ENCODE measurements around the gene DHRS7. TPM values are rescaled to one million over a fixed set of nuclear protein-coding genes. Genes with fewer than 3 reads are reported as not detected.
A peak's percentile ranks its signal among the peaks of the same experiment; 100 is the strongest.

DHRS7 gene
- total RNA-seq, 1 experiment from 2014 or later, result 27.7 TPM

- no peaks in the 10 kb centered on the region for H3K9me3 Mint-ChIP-seq
- WGBS (ENCODE audit: extremely low coverage, insufficient read length, low lambda C conversion rate), result no CpG with 5 or more reads among the region's 1 CpG
- no peak overlapping the region for H2AFZ ChIP-seq (ENCODE audit: low read length)
- H3K4me2 ChIP-seq (ENCODE audit: insufficient read depth, insufficient read length, low read length), result no peak overlapping the region
- no peaks in the 10 kb centered on the region for H3K79me2 ChIP-seq (ENCODE audit: insufficient read depth, low read length)
- no peak overlapping the region for H2BK20ac ChIP-seq (ENCODE audit: low read depth, low read length, poor library complexity, severe bottlenecking)
- no peaks in the 10 kb centered on the region; the same call in 1 of the 2 replicates for H3K27me3 Mint-ChIP-seq (ENCODE audit: low read depth)
- no peak overlapping the region for H2BK15ac ChIP-seq (ENCODE audit: low read depth, low read length)
- H3K23me2 ChIP-seq (ENCODE audit: insufficient read length, low read depth, low read length, poor library complexity, severe bottlenecking), result no peaks in the 10 kb centered on the region
- H3K9me3 ChIP-seq (ENCODE audit: control insufficient read depth, low read depth, low read length), result no peaks in the 10 kb centered on the region
- no peak overlapping the region for H3T11ph ChIP-seq (ENCODE audit: low read length)
- peaks cover 8 to 15% of the 10 kb centered on the region in 2 experiments for H3K4me1 Mint-ChIP-seq
- no peak overlapping the region for H3K18ac ChIP-seq (ENCODE audit: insufficient read length, low read depth, low read length)
- no peak overlapping the region for H3K56ac ChIP-seq (ENCODE audit: insufficient read length, low read depth, low read length)
- no peaks in the 10 kb centered on the region for H3K36me3 Mint-ChIP-seq (ENCODE audit: insufficient read depth in 1 of 3, low read depth in 3 of 3)
- H4K8ac ChIP-seq (replicated peaks; ENCODE audit: insufficient read length, low read depth, low read length), result no peak overlapping the region
- 0 out of 2 replicates have a peak, but pooled peaks cover 7% of the 10 kb centered on the region for H3K4me1 ChIP-seq (ENCODE audit: insufficient read depth, low read length)
- no peak for TF ChIP-seq CTCF (conservative IDR thresholded peaks at IDR 0.05)
- H2AK5ac ChIP-seq (ENCODE audit: insufficient read length, low read length), result no peak overlapping the region
- H2BK120ac ChIP-seq (ENCODE audit: low read depth, low read length, poor library complexity, severe bottlenecking), result no peak overlapping the region
- no peak overlapping the region for H2BK12ac ChIP-seq (ENCODE audit: insufficient read length, low read depth, low read length)
- H4K91ac ChIP-seq (ENCODE audit: insufficient read length, low read depth, low read length), result no peak overlapping the region
- H3K27ac ChIP-seq (ENCODE audit: insufficient read length, low read depth, low read length), result no peak overlapping the region
- H4K5ac ChIP-seq (ENCODE audit: insufficient read length, low read depth, low read length), result no peak overlapping the region
- no peak overlapping the region for H3K14ac ChIP-seq (ENCODE audit: insufficient read depth, low read length)
- no peak overlapping the region for H2BK5ac ChIP-seq (ENCODE audit: insufficient read length, low read length)
- H4K20me1 ChIP-seq (ENCODE audit: control insufficient read depth, insufficient read depth, insufficient read length), result no peaks in the 10 kb centered on the region
- peak overlapping the region in 1 of 3 experiments; percentile 26; a peak in 1 of 7 replicates for H3K27ac Mint-ChIP-seq
- H3K79me1 ChIP-seq (ENCODE audit: insufficient read depth, low read depth, low read length, poor library complexity, severe bottlenecking), result no peaks in the 10 kb centered on the region
- H3K27me3 ChIP-seq (ENCODE audit: insufficient read depth, low read length), result no peaks in the 10 kb centered on the region
- no peak overlapping the region for H3K9ac ChIP-seq (ENCODE audit: extremely low read depth, insufficient read length, low read length)
- H3K23ac ChIP-seq (ENCODE audit: insufficient read length, low read depth, low read length), result no peak overlapping the region
- H3K4ac ChIP-seq (ENCODE audit: low read depth, low read length), result no peak overlapping the region
- no peak for DNase-seq
- H3K4me3 Mint-ChIP-seq, result no peak overlapping the region
Measured at GRCh38 chr14:60210703-60211102, 45.5 kb upstream of the DHRS7 start.

All from H9 (cell line).